Panc1 (cell line): ENCODE results near the gene STEAP3. TPM values are rescaled to one million over a fixed set of nuclear protein-coding genes. Genes with fewer than 3 reads are reported as not detected.

Experiments
- ATAC-seq: fragments of 200-7000 bp; cut with Tn5 transposase; 2 replicates; pipeline ENCODE4 v1.9.1; 2020; ENCODE audit warnings: mild to moderate bottlenecking, moderate library complexity
- BruUV-seq: library from RNA; stranded (reverse); fragments of 400-500 nt; replicated peaks from 2 replicates; lab custom pipeline; 2021; lab: Mats Ljungman, UMichigan
- CTCF ChIA-PET: fragments of 300-600 bp; sonication (Branson Sonifier 250); formaldehyde crosslinking; loops from one replicate; lab custom pipeline; 2022; ENCODE audit warnings: antibody characterized with exemption; lab: Charles Lee
- POLR2A ChIA-PET: fragments of 300-600 bp; sonication (Branson Sonifier 250); formaldehyde crosslinking; loops from one replicate; lab custom pipeline; 2022; ENCODE audit warnings: antibody characterized with exemption; lab: Charles Lee
- DNase-seq: peaks from one replicate; pipeline ENCODE4 v3.0.0-alpha.2; 2010; ENCODE audit warnings: low read depth, low spot score
- H3K27ac ChIP-seq: 2 replicates; pipeline ENCODE4 v1.5.1; 2011; ENCODE audit warnings: mild to moderate bottlenecking, low read length, inconsistent platforms
- H3K27me3 ChIP-seq: fragments of 200-500 bp; sonication (Bioruptor generic); 2 replicates; pipeline ENCODE4 v1.6.0; 2014; ENCODE audit warnings: low read length, inconsistent platforms; ENCODE audit not compliant: control insufficient read depth, insufficient read depth
- H3K36me3 ChIP-seq: fragments of 200-500 bp; sonication (Bioruptor generic); 2 replicates; pipeline ENCODE4 v1.5.1; 2014; ENCODE audit warnings: inconsistent platforms, mild to moderate bottlenecking, low read length, moderate library complexity; ENCODE audit not compliant: control insufficient read depth, insufficient read depth
- H3K4me1 ChIP-seq: 2 replicates; pipeline ENCODE4 v1.5.1; 2011; ENCODE audit warnings: inconsistent platforms, mild to moderate bottlenecking, low read length, moderate library complexity; ENCODE audit not compliant: control insufficient read depth, insufficient read depth
- H3K4me3 ChIP-seq, 2 experiments: 2 replicates each; pipeline ENCODE4 v1.5.1; 2011 to 2012; ENCODE audit warnings: low read depth in 2 of 2, low read length in 2 of 2, mild to moderate bottlenecking in 2 of 2, inconsistent platforms in 1 of 2, moderate library complexity in 1 of 2
- H3K9me3 ChIP-seq: fragments of 200-500 bp; sonication (Bioruptor generic); 2 replicates; pipeline ENCODE4 v1.5.1; 2014; ENCODE audit warnings: low read depth, mild to moderate bottlenecking, inconsistent platforms, low read length, moderate library complexity; ENCODE audit not compliant: control insufficient read depth, insufficient read depth
- CTCF ChIP-seq: fragments of 450-650 bp; IDR thresholded peaks from 2 replicates; pipeline ENCODE4 v1.5.1; 2017; ENCODE audit warnings: mild to moderate bottlenecking
- POLR2AphosphoS5 ChIP-seq: IDR thresholded peaks from 2 replicates; pipeline ENCODE4 v1.6.1; 2012; ENCODE audit warnings: mild to moderate bottlenecking, low read depth, low read length, moderate library complexity
- REST ChIP-seq, 2 experiments: IDR thresholded peaks; 2 replicates each; pipeline ENCODE4 v1.6.1; 2011 to 2012; ENCODE audit warnings: low read depth in 2 of 2, control low read depth in 1 of 2, low read length in 1 of 2, mild to moderate bottlenecking in 1 of 2, moderate library complexity in 1 of 2; ENCODE audit not compliant: insufficient read depth in 1 of 2
- SIN3A ChIP-seq: IDR thresholded peaks from 2 replicates; pipeline ENCODE4 v1.6.1; 2012; ENCODE audit warnings: low read depth, mild to moderate bottlenecking, low read length, moderate library complexity, borderline replicate concordance; ENCODE audit not compliant: insufficient read depth
- TCF7L2 ChIP-seq: IDR thresholded peaks from 2 replicates; pipeline ENCODE4 v1.6.1; 2011; ENCODE audit warnings: mild to moderate bottlenecking, low read depth, low read length, inconsistent platforms
- in situ Hi-C: cut with HindIII; loops from 2 replicates; pipeline ENCODE4 v1.10.0; 2016; ENCODE audit warnings: low sequenced_read_pairs, low pct_unique_long_range_greater_than_20kb
- intact Hi-C: fragments of 100-400 bp; cut with micrococcal nuclease; formaldehyde crosslinking; loops from one replicate; pipeline ENCODE4 v1.10.0; 2022; ENCODE audit not compliant: unreplicated experiment
- total RNA-seq: library from RNA; stranded (reverse); gene quantifications from one replicate; pipeline ENCODE4 v1.2.1, GENCODE V29; 2021; ENCODE audit not compliant: unreplicated experiment

STEAP3 gene
- total RNA-seq, 1 experiment from 2014 or later: 44.8 TPM

GRCh38 chr2:119201815-119202214 is 21.8 kb upstream of the STEAP3 start:
- no peak for TF ChIP-seq POLR2AphosphoS5
- TF ChIP-seq CTCF: no peak
- no peak for TF ChIP-seq TCF7L2
- no peak for TF ChIP-seq SIN3A
- no peak for TF ChIP-seq REST (IDR thresholded peaks at IDR 0.05; ENCODE audit: insufficient read depth in 1 of 2, low read depth in 2 of 2, low read length in 1 of 2)
- no peaks in the 10 kb centered on the region for H3K4me1 ChIP-seq
- H3K4me3 ChIP-seq: no peak overlapping the region
- ATAC-seq: no peak
- no peak for DNase-seq
- H3K9me3 ChIP-seq: no peaks in the 10 kb centered on the region
- CTCF ChIA-PET: interaction anchor here (0.5 kb wide), 1 partner anchor 190 kb away, joined by 5 read pairs; no protein-coding TSS in a partner anchor
- H3K27me3 ChIP-seq: no peaks in the 10 kb centered on the region
- in situ Hi-C loops: no loop called here
- intact Hi-C loops: no loop called here
- H3K36me3 ChIP-seq: no peaks in the 10 kb centered on the region
- no peak overlapping the region for H3K27ac ChIP-seq
- BruUV-seq: no TSS peak
- POLR2A ChIA-PET: no interaction called here

- Histone ChIP-seq H3K27me3 (no peaks in the 10 kb centered on the region), H3K36me3 (no peaks in the 10 kb centered on the region), H3K4me3 (no peak overlapping the region), H3K27ac (no peak overlapping the region), H3K9me3 (no peaks in the 10 kb centered on the region), H3K4me1 (no peaks in the 10 kb centered on the region)
- BruUV-seq: no TSS peak
- TF ChIP-seq POLR2AphosphoS5: no peak
- TF ChIP-seq CTCF: no peak
- TF ChIP-seq REST (IDR thresholded peaks at IDR 0.05; ENCODE audit: insufficient read depth in 1 of 2, low read depth in 2 of 2, low read length in 1 of 2): no peak
- no peak for TF ChIP-seq SIN3A
- no peak for TF ChIP-seq TCF7L2
- DNase-seq (no peak), ATAC-seq (no peak)
- in situ Hi-C loops (no loop called here), intact Hi-C loops (no loop called here)
- ChIA-PET CTCF (no interaction called here), POLR2A (no interaction called here)
These were observed 20.9 kb upstream of the STEAP3 start for GRCh38 chr2:119202610-119203310.
